Measurements from ENCODE around the gene SMPD3.

- TF ChIP-seq CTCF (IDR thresholded peaks at IDR 0.05 in 4 of 5, conservative IDR thresholded peaks at IDR 0.05 in 1 of 5) (no peak), POLR2A (IDR thresholded peaks at IDR 0.05) (no peak)
These were observed 39.3 kb downstream of the SMPD3 start for GRCh38 chr16:68408967-68409366.

All from gastrocnemius medialis (tissue), 4 donors.